HEK293 (cell line): ENCODE data around the gene WDR55.

ENCODE experiments used
- CTCF ChIA-PET: fragments of 350-600 bp; formaldehyde crosslinking; extraction: SDS; loops from one replicate; lab custom pipeline; 2021; ENCODE audit warnings: antibody characterized with exemption; lab: Yijun Ruan, JAX
- POLR2A ChIA-PET: fragments of 300-600 bp; formaldehyde crosslinking; extraction: SDS; loops from one replicate; lab custom pipeline; 2020; ENCODE audit warnings: antibody characterized with exemption, inconsistent platforms; lab: Yijun Ruan, JAX
- H3K27ac ChIP-seq: fragments of 200-500 bp; sonication (Bioruptor generic); 2 replicates; pipeline ENCODE4 v1.5.1; 2014; ENCODE audit warnings: low read depth, low read length, control low read depth, inconsistent platforms; ENCODE audit errors: extremely low read depth
- H3K36me3 ChIP-seq, 2 experiments: fragments of 200-500 bp in 1 of 2; sonication (Bioruptor generic) in 1 of 2; 1 replicate in 1 of 2; 2 replicates in 1 of 2; pipeline ENCODE4 v1.5.1; 2014 to 2017; ENCODE audit warnings: inconsistent platforms in 2 of 2, low read length in 2 of 2; ENCODE audit not compliant: control insufficient read depth in 2 of 2, insufficient read depth in 1 of 2
- H3K4me1 ChIP-seq: fragments of 200-500 bp; sonication (Bioruptor generic); 2 replicates; pipeline ENCODE4 v1.5.1; 2014; ENCODE audit warnings: mild to moderate bottlenecking, low read length, inconsistent platforms; ENCODE audit not compliant: control insufficient read depth, insufficient read depth
- H3K4me3 ChIP-seq: 2 replicates; pipeline ENCODE4 v1.5.1; 2011; ENCODE audit warnings: low read depth, mild to moderate bottlenecking, control low read depth, low read length, moderate library complexity
- H3K9me3 ChIP-seq: fragments of 200-500 bp; sonication (Bioruptor generic); 2 replicates; pipeline ENCODE4 v1.5.1; 2014; ENCODE audit warnings: low read depth, low read length, inconsistent platforms; ENCODE audit not compliant: control insufficient read depth, insufficient read depth
- FEZF1 ChIP-seq: fragments of 450-650 bp; formaldehyde crosslinking; IDR thresholded peaks from 2 replicates; pipeline ENCODE4 v1.5.1; 2016; ENCODE audit warnings: missing biosample characterization, missing genetic modification characterization
- HOXA7 ChIP-seq: sonication (generic); formaldehyde crosslinking; IDR thresholded peaks from 2 replicates; pipeline ENCODE4 v1.8.1; 2022; ENCODE audit warnings: missing genetic modification reagents, borderline replicate concordance
- HOXD13 ChIP-seq: sonication (generic); formaldehyde crosslinking; IDR thresholded peaks from 2 replicates; pipeline ENCODE4 v1.8.0; 2022; ENCODE audit warnings: missing genetic modification reagents, borderline replicate concordance
- KLF10 ChIP-seq: fragments of 450-650 bp; IDR thresholded peaks from 2 replicates; pipeline ENCODE4 v1.5.1; 2018; ENCODE audit warnings: missing biosample characterization, mild to moderate bottlenecking, missing genetic modification characterization
- OSR2 ChIP-seq: fragments of 450-650 bp; formaldehyde crosslinking; IDR thresholded peaks from 2 replicates; pipeline ENCODE4 v1.5.1; 2016; ENCODE audit warnings: missing biosample characterization, missing genetic modification characterization
- PRDM2 ChIP-seq: fragments of 450-650 bp; formaldehyde crosslinking; IDR thresholded peaks from 2 replicates; pipeline ENCODE4 v1.5.1; 2016; ENCODE audit warnings: missing biosample characterization, missing genetic modification characterization, borderline replicate concordance
- PRDM6 ChIP-seq: fragments of 450-650 bp; formaldehyde crosslinking; IDR thresholded peaks from 2 replicates; pipeline ENCODE4 v1.5.1; 2017; ENCODE audit warnings: missing biosample characterization, missing genetic modification characterization
- SALL2 ChIP-seq: fragments of 450-650 bp; formaldehyde crosslinking; IDR thresholded peaks from 2 replicates; pipeline ENCODE4 v1.5.0; 2017; ENCODE audit warnings: missing biosample characterization, mild to moderate bottlenecking, missing genetic modification characterization, borderline replicate concordance
- TSHZ1 ChIP-seq: fragments of 450-650 bp; formaldehyde crosslinking; IDR thresholded peaks from 2 replicates; pipeline ENCODE4 v1.5.1; 2016; ENCODE audit warnings: missing biosample characterization, missing genetic modification characterization, borderline replicate concordance
- ZBTB26 ChIP-seq: fragments of 450-650 bp; formaldehyde crosslinking; optimal IDR thresholded peaks from 2 replicates; pipeline ENCODE3; 2016; ENCODE audit warnings: missing biosample characterization, mild to moderate bottlenecking, missing genetic modification characterization
- ZFHX2 ChIP-seq: fragments of 450-650 bp; formaldehyde crosslinking; conservative IDR thresholded peaks from 2 replicates; pipeline ENCODE4 v1.5.1; 2016; ENCODE audit warnings: missing biosample characterization, missing genetic modification characterization
- ZNF138 ChIP-seq: fragments of 450-650 bp; formaldehyde crosslinking; IDR thresholded peaks from 2 replicates; pipeline ENCODE4 v1.5.1; 2016; ENCODE audit warnings: missing biosample characterization, missing genetic modification characterization, borderline replicate concordance
- ZNF146 ChIP-seq: fragments of 450-650 bp; formaldehyde crosslinking; IDR thresholded peaks from 2 replicates; pipeline ENCODE4 v1.5.1; 2016; ENCODE audit warnings: missing biosample characterization, missing genetic modification characterization
- ZNF23 ChIP-seq: fragments of 450-650 bp; formaldehyde crosslinking; IDR thresholded peaks from 2 replicates; pipeline ENCODE4 v1.5.1; 2016; ENCODE audit warnings: missing biosample characterization, missing genetic modification characterization, borderline replicate concordance
- ZNF341 ChIP-seq: fragments of 450-650 bp; formaldehyde crosslinking; IDR thresholded peaks from 2 replicates; pipeline ENCODE4; 2016; ENCODE audit warnings: low read depth, missing biosample characterization, missing genetic modification characterization
- ZNF571 ChIP-seq: fragments of 450-650 bp; formaldehyde crosslinking; IDR thresholded peaks from 2 replicates; pipeline ENCODE4 v1.5.0; 2017; ENCODE audit warnings: missing biosample characterization, missing genetic modification characterization
- ZNF639 ChIP-seq: fragments of 450-650 bp; formaldehyde crosslinking; IDR thresholded peaks from 2 replicates; pipeline ENCODE4 v1.5.1; 2016; ENCODE audit warnings: missing biosample characterization, missing genetic modification characterization
- ZNF776 ChIP-seq: fragments of 450-650 bp; formaldehyde crosslinking; IDR thresholded peaks from 2 replicates; pipeline ENCODE4 v1.5.0; 2017; ENCODE audit warnings: missing biosample characterization, missing genetic modification characterization, borderline replicate concordance

Gene WDR55

GRCh38 chr5:140632366-140633020 is 32.2 kb upstream of the WDR55 start:
- Histone ChIP-seq H3K9me3 (no peaks in the 10 kb centered on the region; the same call in 1 of the 2 replicates), H3K4me3 (no peak overlapping the region), H3K4me1 (no peaks in the 10 kb centered on the region), H3K27ac (no peak overlapping the region), H3K36me3 (no peaks in the 10 kb centered on the region)
- TF ChIP-seq ZNF571 (tag by site-specific recombination), result no peak
- no peak for TF ChIP-seq TSHZ1 (tag by site-specific recombination)
- no peak for TF ChIP-seq SALL2 (tag by site-specific recombination)
- TF ChIP-seq ZNF341 (tag by site-specific recombination), result no peak
- TF ChIP-seq HOXD13 (CRISPR knock-in tag), result no peak
- no peak for TF ChIP-seq PRDM2 (tag by site-specific recombination)
- no peak for TF ChIP-seq ZNF23
- TF ChIP-seq ZNF639, result no peak
- no peak for TF ChIP-seq ZNF146 (tag by site-specific recombination)
- no peak for TF ChIP-seq ZBTB26 (tag by site-specific recombination)
- no peak for TF ChIP-seq ZNF776
- TF ChIP-seq ZFHX2 (tag by site-specific recombination), result no peak
- TF ChIP-seq FEZF1, result no peak
- TF ChIP-seq PRDM6 (tag by site-specific recombination), result no peak
- no peak for TF ChIP-seq OSR2
- TF ChIP-seq HOXA7 (CRISPR knock-in tag), result no peak
- TF ChIP-seq ZNF138 (tag by site-specific recombination), result no peak
- TF ChIP-seq KLF10, result no peak
- POLR2A ChIA-PET, result interaction anchor here (0.8 to 1.4 kb wide), 4 partner anchors 15 to 75 kb away, joined by 3 to 5 read pairs (median 3); partner anchors contain the start of genes APBB3, IK, NDUFA2 and SRA1
- CTCF ChIA-PET, result interaction anchor here (0.6 to 3.2 kb wide), 2 partner anchors 86 to 260 kb away, joined by 4 to 12 read pairs; no protein-coding TSS in a partner anchor
